ENCODE data around the gene KCNK10.

GRCh38 chr14:88326352-88327103, 3.5 kb upstream of the KCNK10 start:
- TF ChIP-seq EP300 (IDR thresholded peaks at IDR 0.05; ENCODE audit: borderline replicate concordance in 1 of 2, low read depth in 1 of 2, low read length in 1 of 2) = no peak
- TF ChIP-seq ELF1 (IDR thresholded peaks at IDR 0.05) = no peak

Measured in SK-N-SH (cell line).